SIG-M5 treated with dmso at 0.1 percent for 504 hours (cell line): ENCODE data around the gene JPH3.

Experiments used
- DNase-seq: peaks from one replicate; lab custom pipeline; 2025; ENCODE audit not compliant: unreplicated experiment; lab: John Stamatoyannopoulos, UW

Gene JPH3

DNA sequence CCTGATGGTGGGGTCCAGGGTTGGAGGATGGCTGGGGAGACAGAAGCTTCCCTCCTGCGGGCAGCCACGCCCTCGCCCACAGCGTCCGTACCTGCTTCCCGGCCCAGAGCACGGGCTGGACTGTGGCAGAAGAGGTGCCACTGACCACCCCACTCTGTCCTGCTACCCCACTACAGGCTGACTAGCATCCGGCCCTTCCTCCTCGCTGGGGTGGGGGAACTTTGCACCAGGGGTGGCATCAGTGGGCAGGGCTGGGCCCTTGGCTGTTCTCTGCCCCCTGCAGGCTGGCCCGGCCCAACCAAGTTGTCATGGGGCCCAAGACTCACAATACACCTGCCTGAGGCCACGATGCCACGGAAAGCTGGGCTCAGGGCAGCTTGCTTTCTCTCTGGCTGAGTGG is 90.4 kb downstream of the JPH3 start:
- no peak for DNase-seq

DNA sequence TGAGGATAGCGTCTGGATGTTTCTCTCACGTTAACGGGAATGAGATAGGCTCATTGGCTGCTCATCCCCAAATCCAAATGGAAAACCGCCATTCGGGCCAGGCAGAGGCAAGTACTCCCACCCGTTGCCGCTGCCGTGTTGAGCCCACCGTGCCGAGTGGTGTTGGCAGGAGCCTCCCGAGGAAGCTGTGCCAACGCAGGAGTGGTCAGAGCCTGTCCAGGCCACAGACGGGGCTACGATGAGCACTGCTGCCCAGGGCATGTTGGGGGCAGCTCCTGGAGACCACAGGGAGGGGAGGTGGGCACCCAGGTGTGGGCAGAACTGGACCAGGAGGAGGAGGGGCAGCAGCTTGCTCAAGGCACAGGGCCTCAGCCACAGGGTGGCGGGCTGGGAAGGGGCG is 91.5 kb downstream of the JPH3 start:
- DNase-seq: no peak

GRCh38 chr16:87694441-87695125 is 92.3 kb downstream of the JPH3 start:
- no peak for DNase-seq

- DNase-seq: no peak
Measured at GRCh38 chr16:87695534-87695933, 93.2 kb downstream of the JPH3 start.

GRCh38 chr16:87696726-87697125 is 94.4 kb downstream of the JPH3 start:
- DNase-seq: no peak

DNA sequence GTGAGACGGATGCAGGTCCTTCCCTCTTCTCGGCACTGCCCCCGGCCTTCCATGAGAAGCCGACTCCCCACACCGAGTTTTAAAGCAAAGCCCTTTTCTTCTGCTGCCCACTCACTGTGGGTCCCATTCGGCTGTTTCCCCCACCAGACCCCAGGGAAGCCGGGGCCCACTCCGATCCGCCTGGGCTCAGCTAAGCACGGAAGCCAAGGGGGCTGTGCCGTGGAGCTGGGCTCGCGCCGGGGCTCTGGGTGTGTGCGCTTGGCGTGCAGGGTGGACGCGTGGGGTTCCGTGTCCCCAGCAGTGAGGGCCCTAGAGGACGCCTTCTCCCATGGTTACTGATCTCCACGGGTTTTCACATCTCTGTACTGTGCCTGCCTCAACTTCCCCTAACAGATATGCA is 94.9 kb downstream of the JPH3 start:
- no peak for DNase-seq

GRCh38 chr16:87697792-87698191 is 95.5 kb downstream of the JPH3 start:
- no peak for DNase-seq

DNA sequence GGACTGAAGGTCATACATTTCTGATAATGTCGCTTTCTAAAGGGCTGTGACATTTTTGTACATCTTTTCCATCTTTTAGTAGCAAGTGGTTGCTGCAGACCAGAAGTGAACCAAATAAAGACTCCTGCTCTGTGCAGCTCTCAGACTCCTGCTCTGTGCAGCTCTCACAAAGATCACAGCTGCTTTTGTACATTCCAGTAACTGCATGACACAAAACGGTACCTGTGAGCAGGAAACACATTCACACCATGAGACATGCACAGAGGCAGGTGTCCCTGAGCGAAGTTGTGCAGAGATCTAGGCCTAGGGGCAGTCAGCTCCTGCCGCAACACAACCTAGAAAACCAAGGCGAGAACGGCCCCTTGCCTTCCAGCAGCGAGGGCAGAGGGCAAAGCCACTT is 95.9 kb downstream of the JPH3 start:
- no peak for DNase-seq

GRCh38 chr16:87698676-87699199 is 96.4 kb downstream of the JPH3 start:
- no peak for DNase-seq

DNA sequence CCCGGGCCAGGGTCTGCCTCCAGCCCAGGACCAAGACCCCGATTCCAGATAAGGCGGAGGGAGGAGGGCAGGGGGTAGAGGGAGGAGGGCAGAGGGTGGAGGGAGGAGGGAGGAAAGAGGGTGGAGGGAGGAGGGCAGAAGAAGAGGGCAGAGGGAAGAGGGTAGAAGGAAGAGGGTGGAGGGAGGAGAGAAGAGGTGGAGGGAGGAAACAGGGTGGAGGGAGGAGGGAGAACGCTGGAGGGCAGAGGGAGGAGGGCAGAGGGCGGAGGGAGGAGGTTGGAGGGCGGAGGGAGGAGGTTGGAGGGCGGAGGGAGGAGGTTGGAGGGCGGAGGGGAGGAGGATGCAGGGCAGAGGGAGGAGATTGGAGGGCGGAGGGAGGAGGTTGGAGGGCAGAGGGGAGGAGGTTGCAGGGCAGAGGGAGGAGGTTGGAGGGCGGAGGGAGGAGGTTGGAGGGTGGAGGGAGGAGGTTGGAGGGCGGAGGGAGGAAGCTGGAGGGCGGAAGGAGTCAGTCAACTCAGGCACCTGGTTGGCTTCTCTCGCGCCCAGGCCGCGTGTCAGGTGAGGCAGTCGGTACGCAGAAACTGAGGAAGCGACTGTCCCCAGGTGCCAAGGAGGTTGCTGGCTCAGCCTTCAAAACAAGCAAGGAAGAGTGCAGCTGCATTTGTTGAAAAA is 98.2 kb downstream of the JPH3 start:
- no peak for DNase-seq

DNA sequence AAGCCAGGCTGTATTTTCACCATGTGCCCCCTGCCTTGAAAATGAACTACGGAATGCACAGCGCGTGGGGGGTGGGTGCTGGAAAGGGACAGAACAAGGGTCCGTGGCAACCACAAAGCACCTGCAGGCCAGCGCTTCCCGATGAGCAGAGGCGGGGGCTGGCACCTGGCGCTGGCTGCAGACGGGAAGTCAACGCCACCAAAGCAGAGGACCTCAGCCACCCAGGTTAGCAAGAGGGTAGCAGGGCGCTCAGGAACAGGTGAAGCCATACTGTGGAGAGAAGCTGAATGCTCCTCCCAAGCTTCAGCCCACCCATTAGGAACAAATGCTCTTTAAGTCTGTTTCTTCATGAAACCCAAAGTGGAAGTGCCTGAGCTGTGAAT is 98.8 kb downstream of the JPH3 start:
- no peak for DNase-seq

DNA sequence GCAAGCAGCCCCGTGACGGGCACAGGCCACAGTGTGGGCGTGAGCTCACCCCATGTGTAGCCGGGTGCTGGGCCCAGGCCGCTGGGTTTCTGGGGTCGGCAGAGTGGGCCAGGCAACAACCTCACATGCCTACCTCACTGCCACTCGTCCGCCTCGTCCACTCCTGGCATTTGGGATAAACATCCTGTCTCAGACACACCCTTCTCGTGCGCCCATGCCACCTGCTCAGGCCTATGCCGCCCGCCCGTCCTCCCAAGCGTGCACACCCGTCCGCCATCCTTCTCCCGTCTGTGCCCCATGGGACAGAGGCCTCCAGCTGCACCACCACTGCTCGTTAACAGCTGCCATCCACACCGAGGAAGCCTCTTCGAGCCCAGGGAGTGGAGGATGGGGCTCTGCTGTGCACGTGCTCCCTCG is 99.2 kb downstream of the JPH3 start:
- DNase-seq: no peak

GRCh38 chr16:87702325-87702811 is 100.1 kb downstream of the JPH3 start:
- no peak for DNase-seq

DNA sequence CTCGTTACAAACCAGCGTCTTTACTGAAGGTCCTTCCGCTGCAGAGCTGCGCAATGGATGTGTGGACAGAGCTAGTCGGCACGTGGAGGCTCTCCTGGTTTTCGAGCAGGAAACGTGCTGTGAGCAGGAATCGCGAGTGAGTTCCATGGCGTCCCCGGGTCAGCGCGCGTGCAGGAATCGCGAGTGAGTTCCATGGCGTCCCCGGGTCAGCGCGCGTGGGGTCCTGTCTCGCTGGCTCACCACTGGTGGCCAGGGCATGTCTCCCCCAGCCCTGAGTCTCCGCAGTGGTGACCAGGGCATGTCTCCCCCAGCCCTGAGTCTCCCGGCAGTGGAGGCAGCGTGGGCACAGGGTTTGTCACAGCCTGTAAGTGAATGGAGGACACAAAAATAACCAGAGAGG is 100.8 kb downstream of the JPH3 start:
- DNase-seq: no peak

- no peak for DNase-seq
Measured at GRCh38 chr16:87703835-87704375, 101.6 kb downstream of the JPH3 start.

GRCh38 chr16:87704754-87705353 is 102.5 kb downstream of the JPH3 start:
- DNase-seq: no peak

- no peak for DNase-seq
Measured at GRCh38 chr16:87705771-87706277, 103.5 kb downstream of the JPH3 start.

DNA sequence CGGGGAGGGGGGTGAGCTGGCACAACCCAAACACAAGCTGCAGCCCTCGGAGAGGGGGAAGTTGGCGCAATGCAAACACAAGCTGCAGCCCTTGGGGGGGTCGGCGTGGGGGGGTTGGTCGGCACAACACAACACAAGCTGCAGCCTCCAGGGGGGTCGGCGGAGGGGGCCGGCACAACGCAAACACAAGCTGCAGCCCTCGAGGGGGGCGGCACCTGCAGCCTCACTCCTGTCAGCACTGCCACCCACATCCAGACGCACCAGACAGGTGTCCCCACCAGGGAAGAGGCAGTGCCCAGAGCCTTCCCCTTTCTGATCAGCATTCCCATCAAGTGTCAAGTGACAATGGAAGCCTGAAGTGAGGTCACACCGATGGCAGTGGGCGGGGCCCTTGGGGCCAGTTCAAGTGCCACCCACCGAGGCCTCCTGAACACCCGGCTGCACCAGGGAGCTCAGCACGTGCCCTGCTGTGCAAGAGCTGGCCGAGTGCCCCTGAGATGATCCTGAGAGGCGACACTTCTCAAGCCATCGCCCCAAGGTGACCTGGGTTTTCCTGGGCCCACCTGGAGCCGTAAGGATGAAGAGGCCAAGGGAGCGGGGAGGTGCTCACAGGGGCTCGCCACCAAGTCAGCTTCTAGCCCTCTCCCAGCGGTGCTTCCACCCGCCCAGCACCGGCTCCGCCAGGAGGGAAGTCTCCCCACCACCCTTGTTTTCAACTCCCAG is 104.1 kb downstream of the JPH3 start:
- DNase-seq: peak; percentile 36

- DNase-seq: no peak
Measured at GRCh38 chr16:87707097-87707496, 104.8 kb downstream of the JPH3 start.

DNA sequence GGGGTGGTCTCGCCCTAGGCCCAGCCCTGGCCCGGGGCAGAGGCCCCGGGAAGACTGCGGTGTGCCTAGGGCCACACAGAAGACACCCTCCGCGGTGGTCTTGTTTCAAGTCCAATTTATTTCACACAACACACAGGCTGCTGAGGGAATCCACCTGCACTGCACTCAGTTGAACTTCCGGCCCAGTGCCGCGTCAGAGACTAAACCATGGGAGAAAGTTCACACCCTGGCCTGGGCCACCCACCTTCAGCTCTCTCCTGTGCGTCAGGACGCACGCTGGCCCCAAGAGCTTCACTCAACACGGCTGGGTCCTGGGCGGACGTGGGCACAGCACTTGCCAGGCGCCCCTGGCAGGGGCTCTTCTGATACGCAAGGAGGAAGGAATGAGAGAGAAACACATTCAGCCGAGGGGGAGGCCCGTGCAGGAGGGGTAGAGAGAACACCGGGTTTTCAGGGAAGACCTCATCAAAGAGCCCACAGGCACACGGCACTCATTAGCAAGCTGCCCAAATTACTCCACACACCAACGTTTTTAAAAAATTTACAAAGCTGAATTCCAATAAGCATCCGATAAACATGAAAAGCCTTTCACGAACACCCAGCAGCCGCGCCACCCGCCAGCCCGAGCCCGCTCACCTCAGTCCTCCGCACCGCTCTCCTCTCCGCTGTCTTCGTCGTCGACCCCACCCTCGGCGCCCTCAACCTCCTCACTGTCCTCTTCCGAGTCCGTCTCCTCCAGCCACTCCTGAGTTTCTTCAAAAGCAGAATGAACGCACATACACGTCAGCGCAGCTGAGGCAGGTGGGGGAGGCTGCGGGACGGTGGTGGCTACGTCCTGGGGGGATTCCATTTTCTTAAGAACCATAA is 105.6 kb downstream of the JPH3 start:
- DNase-seq: no peak
